Measurements from ENCODE around the gene TCTN1. TPM values are rescaled to one million over a fixed set of nuclear protein-coding genes. Genes with fewer than 3 reads are reported as not detected.

The TCTN1 gene
- total and polyA plus RNA-seq, 2 of the 4 experiments (the other 2 are of a cell fraction) = 11.7 to 18.8 TPM

GRCh38 chr12:110637869-110638441 lies 24.0 kb downstream of the TCTN1 start:
- Histone ChIP-seq H2AFZ (replicated peaks; ENCODE audit: low read length, poor library complexity) (no peak overlapping the region), H3K27ac (ENCODE audit: insufficient read depth, low read length) (no peak overlapping the region), H4K20me1 (ENCODE audit: insufficient read depth, low read length) (peaks cover 4% of the 10 kb centered on the region; the same call in 1 of the 2 replicates), H3K23ac (ENCODE audit: low read depth, low read length) (no peak overlapping the region; the same call in 1 of the 2 replicates), H4K91ac (ENCODE audit: insufficient read depth, low read depth, low read length) (no peak overlapping the region), H2BK15ac (ENCODE audit: low read depth, low read length) (no peak overlapping the region), H2AK9ac (replicated peaks; ENCODE audit: low read depth, low read length, poor library complexity) (no peak overlapping the region), H4K8ac (ENCODE audit: low read depth in 2 of 2, low read length in 2 of 2) (no peak overlapping the region), H4K5ac (ENCODE audit: low read depth, low read length) (no peak overlapping the region), H3K4me1 (ENCODE audit: control insufficient read depth, insufficient read depth, low read length) (peaks cover 18% of the 10 kb centered on the region), H3K9me1 (ENCODE audit: insufficient read depth, low read length) (peaks cover 22% of the 10 kb centered on the region), H3K4ac (ENCODE audit: low read depth, low read length) (peak overlapping the region; percentile 45), H3K14ac (replicated peaks; ENCODE audit: low read depth, low read length) (peak overlapping the region; percentile 58; the same call in 1 of the 2 replicates), H3K56ac (ENCODE audit: extremely low read depth, insufficient read depth, low read length) (no peak overlapping the region), H2AK5ac (ENCODE audit: low read depth, low read length) (peak overlapping the region; percentile 88; the same call in 1 of the 2 replicates), H3K4me3 (ENCODE audit: insufficient read depth, low read depth, low read length) (no peak overlapping the region), H3K27me3 (ENCODE audit: control insufficient read depth, insufficient read depth, low read length) (no peaks in the 10 kb centered on the region), H3K4me2 (ENCODE audit: low read depth, low read length) (no peak overlapping the region), H3K36me3 (ENCODE audit: control insufficient read depth, insufficient read depth, low read length) (no peaks in the 10 kb centered on the region), H3K9ac (ENCODE audit: low read depth, low read length) (no peak overlapping the region), H2BK20ac (ENCODE audit: low read depth, low read length) (peak overlapping the region; percentile 63; the same call in 1 of the 2 replicates), H2BK5ac (ENCODE audit: low read depth, low read length, poor library complexity, severe bottlenecking) (no peak overlapping the region), H3K18ac (ENCODE audit: low read depth, low read length) (no peak overlapping the region), H3K9me3 (ENCODE audit: control insufficient read depth, insufficient read depth, low read length) (no peaks in the 10 kb centered on the region), H2BK120ac (ENCODE audit: low read depth, low read length) (peak overlapping the region; percentile 73; the same call in 1 of the 2 replicates), H3K79me1 (ENCODE audit: low read depth in 1 of 2, low read length in 2 of 2) (peaks cover 0 to 12% of the 10 kb centered on the region in 2 experiments; a peak in 1 of 4 replicates)
- BruUV-seq (replicated peaks) = no TSS peak
- no CpG with 5 or more reads among the region's 3 CpGs for WGBS, 2 experiments (ENCODE audit: extremely low coverage in 2 of 2, insufficient read length in 1 of 2)
- DNase-seq (no peak), ATAC-seq (ENCODE audit: low read depth) (no peak; the same call in 1 of the 2 replicates)
- CTCF ChIA-PET = no interaction called here
- dilution Hi-C loops (cut with HindIII; ENCODE audit: low sequenced_read_pairs, unreplicated experiment) (no loop called here), in situ Hi-C loops (cut with MboI; ENCODE audit: low sequenced_read_pairs) (no loop called here), intact Hi-C loops (cut with micrococcal nuclease) (no loop called here)
- TF ChIP-seq CHD1 (IDR thresholded peaks at IDR 0.05; ENCODE audit: low read depth, low read length) (no peak), RFX5 (IDR thresholded peaks at IDR 0.05; ENCODE audit: low read depth, low read length) (no peak), MAFK (IDR thresholded peaks at IDR 0.05; ENCODE audit: low read depth, low read length) (no peak), SMC3 (IDR thresholded peaks at IDR 0.05; ENCODE audit: low read depth, low read length) (no peak), ELK1 (IDR thresholded peaks at IDR 0.05; ENCODE audit: borderline replicate concordance, low read depth, low read length) (no peak), MAZ (IDR thresholded peaks at IDR 0.05; ENCODE audit: borderline replicate concordance, low read depth, low read length) (no peak)
- POLR2A ChIA-PET (ENCODE audit: unreplicated experiment) = no interaction called here

All from IMR-90 (cell line).